ENCODE results near the gene IGSF21. TPM values are rescaled to one million over a fixed set of nuclear protein-coding genes. Genes with fewer than 3 reads are reported as not detected.

Gene IGSF21
- total RNA-seq, 1 donor from 2014 or later = 0.94 TPM

DNA sequence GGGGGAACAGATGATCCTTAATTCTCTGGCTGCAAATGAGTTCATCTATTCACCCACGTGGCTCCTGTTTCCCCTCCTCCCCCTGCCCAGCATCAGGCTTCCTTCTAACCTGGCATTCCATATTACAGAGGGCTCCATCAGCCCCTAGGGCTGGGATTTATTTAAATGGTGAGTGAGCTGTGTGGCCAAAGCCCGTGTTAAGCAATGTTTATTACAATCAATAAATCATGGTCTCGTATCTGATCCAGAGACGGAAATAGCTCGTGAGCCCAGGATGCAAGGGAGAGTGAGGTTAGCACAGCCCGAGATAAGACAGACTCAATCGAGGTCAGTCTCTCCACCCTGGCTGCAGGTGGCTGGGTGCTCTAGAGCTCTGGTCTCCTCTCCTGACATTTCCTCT is 43.1 kb upstream of the IGSF21 start:
- Mint-ChIP-seq H3K4me3 (no peak overlapping the region), H3K36me3 (no peaks in the 10 kb centered on the region), H3K27ac (no peak overlapping the region), H3K4me1 (ENCODE audit: unreplicated experiment) (no peaks in the 10 kb centered on the region), H3K27me3 (peaks cover 72% of the 10 kb centered on the region), H3K9me3 (peaks cover 6% of the 10 kb centered on the region)
- DNase-seq (ENCODE audit: extremely low spot score, unreplicated experiment) = no peak
- TF ChIP-seq, protein P1, sequence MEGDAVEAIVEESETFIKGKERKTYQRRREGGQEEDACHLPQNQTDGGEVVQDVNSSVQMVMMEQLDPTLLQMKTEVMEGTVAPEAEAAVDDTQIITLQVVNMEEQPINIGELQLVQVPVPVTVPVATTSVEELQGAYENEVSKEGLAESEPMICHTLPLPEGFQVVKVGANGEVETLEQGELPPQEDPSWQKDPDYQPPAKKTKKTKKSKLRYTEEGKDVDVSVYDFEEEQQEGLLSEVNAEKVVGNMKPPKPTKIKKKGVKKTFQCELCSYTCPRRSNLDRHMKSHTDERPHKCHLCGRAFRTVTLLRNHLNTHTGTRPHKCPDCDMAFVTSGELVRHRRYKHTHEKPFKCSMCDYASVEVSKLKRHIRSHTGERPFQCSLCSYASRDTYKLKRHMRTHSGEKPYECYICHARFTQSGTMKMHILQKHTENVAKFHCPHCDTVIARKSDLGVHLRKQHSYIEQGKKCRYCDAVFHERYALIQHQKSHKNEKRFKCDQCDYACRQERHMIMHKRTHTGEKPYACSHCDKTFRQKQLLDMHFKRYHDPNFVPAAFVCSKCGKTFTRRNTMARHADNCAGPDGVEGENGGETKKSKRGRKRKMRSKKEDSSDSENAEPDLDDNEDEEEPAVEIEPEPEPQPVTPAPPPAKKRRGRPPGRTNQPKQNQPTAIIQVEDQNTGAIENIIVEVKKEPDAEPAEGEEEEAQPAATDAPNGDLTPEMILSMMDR (conservative IDR thresholded peaks at IDR 0.05) = no peak

DNA sequence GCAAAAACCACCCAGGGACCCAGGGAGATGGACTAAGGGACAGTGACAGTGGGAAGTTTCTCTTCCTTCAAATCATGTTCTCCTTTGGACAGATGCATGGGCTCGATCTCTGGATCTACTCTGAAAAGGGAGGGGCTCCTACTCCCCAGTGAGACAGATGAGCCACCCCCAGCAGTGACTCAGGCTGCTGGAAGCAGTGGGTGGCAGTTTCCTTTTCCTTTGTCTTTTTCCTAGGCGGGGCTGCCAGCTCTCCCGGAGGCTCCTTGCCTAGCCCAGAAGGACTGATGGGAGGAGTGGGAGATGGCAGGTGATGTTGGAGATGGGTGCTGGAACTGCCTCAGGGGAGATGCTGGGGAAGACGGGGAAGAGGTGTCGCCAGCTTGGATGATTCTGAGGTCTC is 41.0 kb upstream of the IGSF21 start:
- Mint-ChIP-seq H3K27ac (no peak overlapping the region), H3K36me3 (no peaks in the 10 kb centered on the region), H3K4me3 (no peak overlapping the region), H3K9me3 (peaks cover 6% of the 10 kb centered on the region), H3K27me3 (peaks cover 68% of the 10 kb centered on the region), H3K4me1 (ENCODE audit: unreplicated experiment) (no peaks in the 10 kb centered on the region)
- DNase-seq (ENCODE audit: extremely low spot score, unreplicated experiment) = no peak
- TF ChIP-seq, protein P1 (conservative IDR thresholded peaks at IDR 0.05) = no peak

DNA sequence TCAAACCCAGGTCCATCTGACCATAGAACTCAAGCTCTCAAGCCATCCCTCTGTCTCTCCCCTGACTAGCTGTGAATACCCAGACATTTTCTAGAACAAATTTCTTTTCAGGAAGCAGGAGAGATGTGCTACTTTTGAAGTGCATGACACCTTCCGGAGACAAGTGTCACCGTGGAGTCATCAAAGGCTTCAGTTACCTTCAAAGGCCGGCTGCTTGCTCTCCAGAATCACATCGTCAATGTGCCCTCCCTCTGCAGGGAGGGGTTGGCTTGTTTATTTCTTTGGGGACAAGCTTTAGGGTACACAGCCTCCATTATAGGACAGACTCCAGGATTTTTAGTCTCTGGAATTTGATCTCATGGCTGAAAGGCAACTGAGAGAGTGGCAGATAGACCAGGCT is 37.7 kb upstream of the IGSF21 start:
- peaks cover 57% of the 10 kb centered on the region for H3K27me3 Mint-ChIP-seq

DNA sequence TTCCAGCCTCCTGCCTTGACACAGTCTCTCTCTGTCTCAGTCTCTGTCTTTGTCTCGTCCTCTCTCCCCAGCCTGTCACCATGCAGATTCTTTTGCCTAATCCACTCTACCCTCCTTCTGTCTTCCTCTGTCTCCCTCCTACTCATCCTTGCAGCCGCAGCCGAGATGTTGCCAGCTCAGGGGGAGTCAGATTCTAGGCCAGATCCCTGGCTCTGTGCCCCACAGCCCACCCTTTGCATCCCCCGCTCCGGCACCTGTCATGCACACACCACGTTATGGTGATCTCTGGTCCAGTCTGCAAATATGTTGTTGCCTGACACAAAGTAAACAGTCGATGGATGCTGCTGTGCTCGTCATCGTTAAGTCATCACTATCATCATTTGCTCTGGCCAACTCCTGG is 35.5 kb upstream of the IGSF21 start:
- H3K9me3 Mint-ChIP-seq = no peaks in the 10 kb centered on the region
- no peak overlapping the region for H3K27ac Mint-ChIP-seq
- TF ChIP-seq, protein P1 (conservative IDR thresholded peaks at IDR 0.05) = no peak
- peaks cover 48% of the 10 kb centered on the region for H3K27me3 Mint-ChIP-seq
- no peaks in the 10 kb centered on the region for H3K4me1 Mint-ChIP-seq (ENCODE audit: unreplicated experiment)
- H3K4me3 Mint-ChIP-seq = no peak overlapping the region
- no peak for DNase-seq (ENCODE audit: extremely low spot score, unreplicated experiment)
- no peaks in the 10 kb centered on the region for H3K36me3 Mint-ChIP-seq

More for the DNA sequence above, 37.7 kb upstream of the IGSF21 start:
- TF ChIP-seq, protein P1 (conservative IDR thresholded peaks at IDR 0.05) = no peak
- Mint-ChIP-seq H3K4me3 (no peak overlapping the region), H3K4me1 (ENCODE audit: unreplicated experiment) (no peaks in the 10 kb centered on the region), H3K9me3 (no peaks in the 10 kb centered on the region), H3K27ac (no peak overlapping the region), H3K36me3 (no peaks in the 10 kb centered on the region)
- DNase-seq (ENCODE audit: extremely low spot score, unreplicated experiment) = no peak

DNA sequence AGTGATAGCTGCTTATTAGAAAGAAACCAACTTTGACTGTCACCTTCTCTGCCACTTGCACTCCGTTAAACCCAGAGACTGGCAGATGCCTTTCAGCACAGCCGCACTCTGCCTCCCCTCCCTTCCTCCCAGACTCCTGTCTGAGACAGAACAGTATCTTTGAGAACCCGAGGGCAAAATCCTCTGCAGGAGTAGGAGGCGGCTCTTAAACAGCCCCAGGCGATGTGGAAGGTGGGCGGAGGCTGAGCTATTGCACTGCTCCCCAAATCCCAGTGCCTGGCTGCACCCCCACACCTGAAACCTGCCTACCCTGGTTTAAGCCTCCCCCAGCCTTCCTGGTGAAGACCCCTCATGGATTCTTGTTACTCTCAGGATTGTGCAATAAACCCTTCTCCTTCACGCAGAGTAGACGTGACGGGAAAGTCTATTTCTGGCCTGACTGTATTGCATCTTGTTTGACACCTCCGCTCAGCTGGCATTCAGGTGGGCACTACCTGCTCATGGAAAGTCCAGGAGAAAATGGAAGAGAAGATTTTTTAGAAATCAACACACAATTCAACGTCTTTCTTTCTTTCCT is 34.4 kb upstream of the IGSF21 start:
- H3K36me3 Mint-ChIP-seq = no peaks in the 10 kb centered on the region
- peaks cover 45% of the 10 kb centered on the region for H3K27me3 Mint-ChIP-seq
- no peak for DNase-seq (ENCODE audit: extremely low spot score, unreplicated experiment)
- H3K27ac Mint-ChIP-seq = no peak overlapping the region
- H3K9me3 Mint-ChIP-seq = no peaks in the 10 kb centered on the region
- H3K4me1 Mint-ChIP-seq (ENCODE audit: unreplicated experiment) = no peaks in the 10 kb centered on the region
- TF ChIP-seq, protein P1 (conservative IDR thresholded peaks at IDR 0.05) = no peak
- no peak overlapping the region for H3K4me3 Mint-ChIP-seq
